GM23338 (cell line): ENCODE results near the gene TMED10. TPM values are rescaled to one million over a fixed set of nuclear protein-coding genes. Genes with fewer than 3 reads are reported as not detected.

Source experiments
- ATAC-seq: fragments of 200-7000 bp; cut with Tn5 transposase; 3 replicates; pipeline ENCODE4 v1.9.1; 2020
- DNase-seq: peaks from one replicate; pipeline ENCODE4 v3.0.0-alpha.2; 2015; ENCODE audit warnings: low spot score
- H2AFZ ChIP-seq: fragments of 200-600 bp; sonication (generic); 2 replicates; pipeline ENCODE4 v1.8.0; 2016; ENCODE audit warnings: antibody characterized with exemption, mild to moderate bottlenecking, moderate library complexity
- H3F3A ChIP-seq: fragments of 200-600 bp; sonication (generic); replicated peaks from 2 replicates; pipeline ENCODE4 v1.8.0; 2017; ENCODE audit warnings: antibody characterized with exemption, mixed run types, low read depth
- H3K27ac ChIP-seq: fragments of 200-600 bp; sonication (generic); 2 replicates; pipeline ENCODE4 v1.6.1; 2016; ENCODE audit warnings: low read depth
- H3K27me3 ChIP-seq: fragments of 200-600 bp; sonication (generic); 2 replicates; pipeline ENCODE4 v1.8.0; 2016; ENCODE audit warnings: mild to moderate bottlenecking, mixed run types, moderate library complexity; ENCODE audit not compliant: insufficient read depth
- H3K36me3 ChIP-seq: fragments of 200-600 bp; sonication (generic); 2 replicates; pipeline ENCODE4 v1.8.0; 2016; ENCODE audit warnings: mild to moderate bottlenecking; ENCODE audit not compliant: insufficient read depth
- H3K4me1 ChIP-seq: fragments of 200-600 bp; sonication (generic); 2 replicates; pipeline ENCODE4 v1.8.0; 2016; ENCODE audit warnings: mild to moderate bottlenecking, moderate library complexity; ENCODE audit not compliant: insufficient read depth
- H3K4me2 ChIP-seq: fragments of 200-600 bp; sonication (generic); 2 replicates; pipeline ENCODE4 v1.7.1; 2017; ENCODE audit warnings: mixed run types
- H3K4me3 ChIP-seq: fragments of 200-600 bp; sonication (generic); 2 replicates; pipeline ENCODE4 v1.6.1; 2016; ENCODE audit warnings: mixed run types
- H3K79me2 ChIP-seq: fragments of 200-600 bp; sonication (generic); replicated peaks from 2 replicates; pipeline ENCODE4 v1.8.0; 2017; ENCODE audit warnings: mild to moderate bottlenecking; ENCODE audit not compliant: insufficient read depth
- H3K9me2 ChIP-seq: fragments of 200-600 bp; sonication (generic); 2 replicates; pipeline ENCODE4 v1.8.0; 2017; ENCODE audit not compliant: insufficient read depth
- H4K20me1 ChIP-seq: fragments of 200-600 bp; sonication (generic); replicated peaks from 2 replicates; pipeline ENCODE4 v1.8.0; 2017; ENCODE audit warnings: mild to moderate bottlenecking; ENCODE audit not compliant: insufficient read depth
- H3K27ac Mint-ChIP-seq: 2 replicates; pipeline ENCODE4 v1.8.0; 2020; ENCODE audit warnings: inconsistent platforms, mild to moderate bottlenecking, moderate library complexity, mixed read lengths
- H3K27me3 Mint-ChIP-seq: 3 replicates; pipeline ENCODE4 v1.8.0; 2022; ENCODE audit warnings: low read depth, mild to moderate bottlenecking, moderate library complexity, mixed read lengths, inconsistent platforms; ENCODE audit not compliant: insufficient read depth, poor library complexity
- H3K36me3 Mint-ChIP-seq: 3 replicates; pipeline ENCODE4 v1.8.0; 2021; ENCODE audit warnings: low read depth, mild to moderate bottlenecking, inconsistent platforms, moderate library complexity, mixed read lengths
- H3K4me1 Mint-ChIP-seq: 3 replicates; pipeline ENCODE4 v1.8.0; 2020; ENCODE audit warnings: mild to moderate bottlenecking, inconsistent platforms, mixed read lengths
- H3K4me3 Mint-ChIP-seq: 3 replicates; pipeline ENCODE4 v1.8.0; 2021; ENCODE audit warnings: moderate library complexity, mild to moderate bottlenecking, inconsistent platforms, mixed read lengths
- H3K9me3 Mint-ChIP-seq: 3 replicates; pipeline ENCODE4 v1.8.0; 2020; ENCODE audit warnings: moderate library complexity, mild to moderate bottlenecking, inconsistent platforms, mixed read lengths
- CREB1 ChIP-seq: fragments of 250-450 bp; sonication (Bioruptor Pico); IDR thresholded peaks from 2 replicates; pipeline ENCODE4 v1.5.0; 2020; ENCODE audit warnings: low read depth, mild to moderate bottlenecking, moderate library complexity
- CTCF ChIP-seq, 2 experiments: fragments of 200-600 bp in 1 of 2; sonication (generic) in 1 of 2; conservative IDR thresholded peaks; 2 replicates each; pipeline versions ENCODE4 v1.5.1 to v1.6.1; 2016 to 2017; ENCODE audit warnings: antibody characterized with exemption in 2 of 2, low read depth in 2 of 2, mild to moderate bottlenecking in 2 of 2, moderate library complexity in 1 of 2
- ETS1 ChIP-seq: IDR thresholded peaks from 2 replicates; pipeline ENCODE4 v1.6.1; 2016; ENCODE audit warnings: antibody characterized with exemption
- EZH2 ChIP-seq: fragments of 200-600 bp; sonication (generic); IDR thresholded peaks from one replicate; pipeline ENCODE4 v1.8.0; 2017; ENCODE audit warnings: antibody characterized with exemption, mild to moderate bottlenecking, low read depth; ENCODE audit not compliant: unreplicated experiment
- EZH2phosphoT487 ChIP-seq: fragments of 200-600 bp; sonication (generic); IDR thresholded peaks from one replicate; pipeline ENCODE4 v1.8.1; 2018; ENCODE audit warnings: antibody characterized with exemption; ENCODE audit not compliant: unreplicated experiment
- JUNB ChIP-seq: IDR thresholded peaks from one replicate; pipeline ENCODE4 v1.6.1; 2016; ENCODE audit warnings: antibody characterized with exemption; ENCODE audit not compliant: unreplicated experiment
- NANOG ChIP-seq: IDR thresholded peaks from 2 replicates; pipeline ENCODE4 v1.6.1; 2016; ENCODE audit warnings: antibody characterized with exemption, borderline replicate concordance
- STAT1 ChIP-seq: IDR thresholded peaks from one replicate; pipeline ENCODE4 v1.6.1; 2016; ENCODE audit warnings: antibody characterized with exemption; ENCODE audit not compliant: unreplicated experiment
- ZNF114 ChIP-seq: fragments of 250-450 bp; sonication (Bioruptor Pico); IDR thresholded peaks from 2 replicates; pipeline ENCODE4 v1.5.0; 2020; ENCODE audit warnings: mild to moderate bottlenecking, moderate library complexity
- ZNF331 ChIP-seq: fragments of 250-450 bp; sonication (Bioruptor Pico); IDR thresholded peaks from 2 replicates; pipeline ENCODE4 v1.5.0; 2020; ENCODE audit warnings: low read depth, mild to moderate bottlenecking, moderate library complexity
- ZNF462 ChIP-seq: fragments of 250-450 bp; sonication (Bioruptor Pico); IDR thresholded peaks from 2 replicates; pipeline ENCODE4 v1.5.0; 2020; ENCODE audit warnings: mild to moderate bottlenecking, moderate library complexity
- polyA plus RNA-seq: library from polyadenylated mRNA; unstranded; fragments of >200 nt; fragmentation: Nextera tagmentation; extraction: Ambion mirVana; gene quantifications from 2 replicates; pipeline ENCODE4 v1.2.1, GENCODE V29; 2016
- total RNA-seq: library from RNA; depleted of rRNA; stranded (reverse); fragments of >200 nt; shearing (Covaris generic); gene quantifications from 2 replicates; pipeline ENCODE4 v1.2.3, GENCODE V29; 2014
- TF ChIP-seq, protein P1 (sequence below): IDR thresholded peaks from one replicate; pipeline ENCODE4 v1.6.1; 2018; ENCODE audit warnings: antibody characterized with exemption; ENCODE audit not compliant: unreplicated experiment

Gene TMED10
- total and polyA plus RNA-seq, 2 experiments from 2014 or later, result 180 to 196 TPM

DNA sequence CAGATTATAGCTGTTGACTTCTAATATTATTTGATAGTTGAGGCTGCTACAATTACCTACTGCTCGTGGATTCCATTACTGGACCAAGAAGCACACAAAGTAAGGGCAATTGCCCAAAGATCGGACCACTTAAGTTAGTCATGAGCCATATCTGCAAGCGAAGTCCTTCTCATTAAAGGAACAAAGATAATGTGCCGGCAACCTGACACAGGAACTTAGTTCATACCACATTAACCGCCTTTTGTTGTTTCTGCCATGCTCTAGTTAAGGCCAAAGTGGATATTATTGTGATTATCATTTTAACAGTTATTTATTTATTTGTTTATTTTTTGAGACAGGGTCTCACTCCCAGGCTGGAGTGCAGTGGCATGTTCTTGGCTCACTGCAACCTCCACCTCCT is 38.1 kb upstream of the TMED10 start:
- Histone ChIP-seq H4K20me1 (no peaks in the 10 kb centered on the region), H3K9me2 (no peaks in the 10 kb centered on the region), H3K4me1 (no peaks in the 10 kb centered on the region), H3F3A (no peaks in the 10 kb centered on the region), H3K79me2 (no peaks in the 10 kb centered on the region), H2AFZ (no peak overlapping the region), H3K4me3 (no peak overlapping the region), H3K27me3 (no peaks in the 10 kb centered on the region), H3K27ac (no peak overlapping the region), H3K4me2 (no peak overlapping the region), H3K36me3 (no peaks in the 10 kb centered on the region)
- Mint-ChIP-seq H3K36me3 (no peaks in the 10 kb centered on the region), H3K27ac (no peak overlapping the region), H3K4me1 (peaks cover 5% of the 10 kb centered on the region; the same call in 1 of the 3 replicates), H3K4me3 (no peak overlapping the region), H3K27me3 (peaks cover 2% of the 10 kb centered on the region), H3K9me3 (no peaks in the 10 kb centered on the region)
- no peak for ATAC-seq
- DNase-seq, result no peak
- no peak for TF ChIP-seq STAT1
- no peak for TF ChIP-seq ZNF462
- no peak for TF ChIP-seq EZH2
- no peak for TF ChIP-seq CTCF (conservative IDR thresholded peaks at IDR 0.05; ENCODE audit: low read depth in 2 of 2)
- TF ChIP-seq, protein P1, sequence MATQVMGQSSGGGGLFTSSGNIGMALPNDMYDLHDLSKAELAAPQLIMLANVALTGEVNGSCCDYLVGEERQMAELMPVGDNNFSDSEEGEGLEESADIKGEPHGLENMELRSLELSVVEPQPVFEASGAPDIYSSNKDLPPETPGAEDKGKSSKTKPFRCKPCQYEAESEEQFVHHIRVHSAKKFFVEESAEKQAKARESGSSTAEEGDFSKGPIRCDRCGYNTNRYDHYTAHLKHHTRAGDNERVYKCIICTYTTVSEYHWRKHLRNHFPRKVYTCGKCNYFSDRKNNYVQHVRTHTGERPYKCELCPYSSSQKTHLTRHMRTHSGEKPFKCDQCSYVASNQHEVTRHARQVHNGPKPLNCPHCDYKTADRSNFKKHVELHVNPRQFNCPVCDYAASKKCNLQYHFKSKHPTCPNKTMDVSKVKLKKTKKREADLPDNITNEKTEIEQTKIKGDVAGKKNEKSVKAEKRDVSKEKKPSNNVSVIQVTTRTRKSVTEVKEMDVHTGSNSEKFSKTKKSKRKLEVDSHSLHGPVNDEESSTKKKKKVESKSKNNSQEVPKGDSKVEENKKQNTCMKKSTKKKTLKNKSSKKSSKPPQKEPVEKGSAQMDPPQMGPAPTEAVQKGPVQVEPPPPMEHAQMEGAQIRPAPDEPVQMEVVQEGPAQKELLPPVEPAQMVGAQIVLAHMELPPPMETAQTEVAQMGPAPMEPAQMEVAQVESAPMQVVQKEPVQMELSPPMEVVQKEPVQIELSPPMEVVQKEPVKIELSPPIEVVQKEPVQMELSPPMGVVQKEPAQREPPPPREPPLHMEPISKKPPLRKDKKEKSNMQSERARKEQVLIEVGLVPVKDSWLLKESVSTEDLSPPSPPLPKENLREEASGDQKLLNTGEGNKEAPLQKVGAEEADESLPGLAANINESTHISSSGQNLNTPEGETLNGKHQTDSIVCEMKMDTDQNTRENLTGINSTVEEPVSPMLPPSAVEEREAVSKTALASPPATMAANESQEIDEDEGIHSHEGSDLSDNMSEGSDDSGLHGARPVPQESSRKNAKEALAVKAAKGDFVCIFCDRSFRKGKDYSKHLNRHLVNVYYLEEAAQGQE, result no peak
- TF ChIP-seq ZNF331, result no peak
- TF ChIP-seq ETS1, result no peak
- no peak for TF ChIP-seq ZNF114 (CRISPR knock-in tag)
- TF ChIP-seq NANOG, result no peak
- no peak for TF ChIP-seq CREB1 (CRISPR knock-in tag)
- TF ChIP-seq JUNB, result no peak
- TF ChIP-seq EZH2phosphoT487, result no peak
